ENCODE data around the gene BRS3.

GRCh38 chrX:136453771-136454170, 34.0 kb upstream of the BRS3 start:
- TF ChIP-seq, protein P1, sequence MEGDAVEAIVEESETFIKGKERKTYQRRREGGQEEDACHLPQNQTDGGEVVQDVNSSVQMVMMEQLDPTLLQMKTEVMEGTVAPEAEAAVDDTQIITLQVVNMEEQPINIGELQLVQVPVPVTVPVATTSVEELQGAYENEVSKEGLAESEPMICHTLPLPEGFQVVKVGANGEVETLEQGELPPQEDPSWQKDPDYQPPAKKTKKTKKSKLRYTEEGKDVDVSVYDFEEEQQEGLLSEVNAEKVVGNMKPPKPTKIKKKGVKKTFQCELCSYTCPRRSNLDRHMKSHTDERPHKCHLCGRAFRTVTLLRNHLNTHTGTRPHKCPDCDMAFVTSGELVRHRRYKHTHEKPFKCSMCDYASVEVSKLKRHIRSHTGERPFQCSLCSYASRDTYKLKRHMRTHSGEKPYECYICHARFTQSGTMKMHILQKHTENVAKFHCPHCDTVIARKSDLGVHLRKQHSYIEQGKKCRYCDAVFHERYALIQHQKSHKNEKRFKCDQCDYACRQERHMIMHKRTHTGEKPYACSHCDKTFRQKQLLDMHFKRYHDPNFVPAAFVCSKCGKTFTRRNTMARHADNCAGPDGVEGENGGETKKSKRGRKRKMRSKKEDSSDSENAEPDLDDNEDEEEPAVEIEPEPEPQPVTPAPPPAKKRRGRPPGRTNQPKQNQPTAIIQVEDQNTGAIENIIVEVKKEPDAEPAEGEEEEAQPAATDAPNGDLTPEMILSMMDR (IDR thresholded peaks at IDR 0.05) = no peak
- TF ChIP-seq POLR2A (IDR thresholded peaks at IDR 0.05) = no peak

All from adrenal gland (tissue), 5 donors.